ENCODE measurements around the gene ZNF318. TPM values are rescaled to one million over a fixed set of nuclear protein-coding genes. Genes with fewer than 3 reads are reported as not detected.
"Not testable (repeated sequence)": the region's sequence is repeated elsewhere in the genome, so short reads cannot be mapped to it uniquely, and the experiment has no call there.

Gene ZNF318
- total RNA-seq, 6 experiments from 2014 or later: 11.1 to 13.3 (median 11.8) TPM

- peaks cover 38% of the 10 kb centered on the region for H3K27me3 Mint-ChIP-seq (ENCODE audit: insufficient read depth)
- no peaks in the 10 kb centered on the region for H3K9me3 Mint-ChIP-seq
- H3K4me3 Mint-ChIP-seq: no peak overlapping the region
These were observed 63.4 kb downstream of the ZNF318 start for GRCh38 chr6:43306086-43306485.

GRCh38 chr6:43304882-43305281 lies 64.6 kb downstream of the ZNF318 start:
- Mint-ChIP-seq H3K4me1 (ENCODE audit: low read depth) (peaks cover 11% of the 10 kb centered on the region; the same call in 1 of the 2 replicates), H3K27ac (no peak overlapping the region), H3K9me3 (no peaks in the 10 kb centered on the region), H3K27me3 (ENCODE audit: insufficient read depth) (peaks cover 50% of the 10 kb centered on the region), H3K4me3 (no peak overlapping the region), H3K36me3 (ENCODE audit: low read depth) (no peaks in the 10 kb centered on the region)
- DNase-seq: no peak
- TF ChIP-seq CTCF (IDR thresholded peaks at IDR 0.05): no peak

More at GRCh38 chr6:43306086-43306485, 63.4 kb downstream of the ZNF318 start:
- Mint-ChIP-seq H3K36me3 (ENCODE audit: low read depth) (no peaks in the 10 kb centered on the region), H3K4me1 (ENCODE audit: low read depth) (peaks cover 7% of the 10 kb centered on the region; the same call in 1 of the 2 replicates), H3K27ac (no peak overlapping the region)
- no peak for TF ChIP-seq CTCF (IDR thresholded peaks at IDR 0.05)
- no peak for DNase-seq

GRCh38 chr6:43304361-43304760 lies 65.1 kb downstream of the ZNF318 start:
- Mint-ChIP-seq H3K36me3 (ENCODE audit: low read depth) (no peaks in the 10 kb centered on the region), H3K27ac (no peak overlapping the region), H3K27me3 (ENCODE audit: insufficient read depth) (peaks cover 49% of the 10 kb centered on the region), H3K4me1 (ENCODE audit: low read depth) (peaks cover 13% of the 10 kb centered on the region; the same call in 1 of the 2 replicates), H3K9me3 (no peaks in the 10 kb centered on the region), H3K4me3 (no peak overlapping the region)
- no peak for DNase-seq
- TF ChIP-seq CTCF (IDR thresholded peaks at IDR 0.05): no peak

GRCh38 chr6:43303751-43304331 lies 65.6 kb downstream of the ZNF318 start:
- Mint-ChIP-seq H3K27me3 (ENCODE audit: insufficient read depth) (peaks cover 50% of the 10 kb centered on the region), H3K4me3 (no peak overlapping the region), H3K9me3 (no peaks in the 10 kb centered on the region), H3K27ac (no peak overlapping the region), H3K4me1 (ENCODE audit: low read depth) (peaks cover 9% of the 10 kb centered on the region; the same call in 1 of the 2 replicates), H3K36me3 (ENCODE audit: low read depth) (no peaks in the 10 kb centered on the region)
- no peak for TF ChIP-seq CTCF (IDR thresholded peaks at IDR 0.05)
- DNase-seq: no peak

- not testable (repeated sequence) for H3K27ac Mint-ChIP-seq; H3K4me3 Mint-ChIP-seq; DNase-seq; H3K4me1 Mint-ChIP-seq (ENCODE audit: low read depth); H3K9me3 Mint-ChIP-seq; H3K36me3 Mint-ChIP-seq (ENCODE audit: low read depth)
- H3K27me3 Mint-ChIP-seq (ENCODE audit: insufficient read depth): peaks cover 52% of the 10 kb centered on the region
These were observed 66.4 kb downstream of the ZNF318 start for GRCh38 chr6:43303006-43303405.

- Mint-ChIP-seq H3K27me3 (ENCODE audit: insufficient read depth) (peaks cover 48% of the 10 kb centered on the region), H3K27ac (no peak overlapping the region), H3K9me3 (no peaks in the 10 kb centered on the region), H3K36me3 (ENCODE audit: low read depth) (no peaks in the 10 kb centered on the region), H3K4me1 (ENCODE audit: low read depth) (peaks cover 6% of the 10 kb centered on the region; the same call in 1 of the 2 replicates), H3K4me3 (no peak overlapping the region)
- no peak for TF ChIP-seq CTCF (IDR thresholded peaks at IDR 0.05)
- DNase-seq: no peak
These were observed 67.3 kb downstream of the ZNF318 start for GRCh38 chr6:43302126-43302525.
